ENCODE data around the gene MAP1S. TPM values are rescaled to one million over a fixed set of nuclear protein-coding genes. Genes with fewer than 3 reads are reported as not detected.
A peak's percentile ranks its signal among the peaks of the same experiment; 100 is the strongest.

MAP1S gene
- total RNA-seq, 1 experiment from 2014 or later = 51.4 TPM

DNA sequence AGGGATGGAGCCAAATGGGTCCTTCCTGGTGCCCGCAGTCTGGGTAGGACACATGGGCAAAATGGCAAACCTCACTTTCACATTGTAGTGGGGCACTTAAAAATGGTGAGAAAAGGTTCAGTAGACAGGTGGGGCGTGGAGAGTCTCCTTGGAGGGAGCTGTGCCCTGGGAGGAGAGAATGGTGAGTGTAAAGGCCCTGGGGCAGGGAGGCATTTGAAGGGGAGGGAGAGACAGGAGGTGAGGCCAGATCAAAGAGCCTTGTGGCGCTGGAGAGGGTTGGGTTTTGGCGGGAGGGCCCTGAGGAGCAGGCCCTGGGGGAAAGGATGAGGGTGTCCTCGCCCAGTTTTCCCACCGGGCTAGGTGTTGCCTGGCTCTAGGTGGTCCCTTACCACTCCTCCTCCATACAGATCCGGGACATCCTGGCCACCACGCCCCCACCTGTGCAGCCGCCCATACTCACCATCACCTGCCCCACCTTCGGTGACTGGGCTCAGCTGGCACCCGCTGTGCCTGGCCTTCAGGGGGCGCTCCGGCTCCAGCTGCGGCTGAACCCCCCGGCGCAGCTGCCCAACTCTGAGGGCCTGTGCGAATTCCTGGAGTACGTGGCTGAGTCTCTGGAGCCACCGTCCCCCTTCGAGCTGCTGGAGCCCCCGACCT lies 6.3 kb downstream of the MAP1S start:
- BruUV-seq (replicated peaks) = no TSS peak
- Histone ChIP-seq H3K9me3 (no peaks in the 10 kb centered on the region), H3K27me3 (replicated peaks; ENCODE audit: control insufficient read depth, insufficient read depth, low read length) (no peaks in the 10 kb centered on the region), H3K36me3 (ENCODE audit: control insufficient read depth, insufficient read depth, low read length) (no peaks in the 10 kb centered on the region; the same call in 1 of the 2 replicates), H3K4me1 (peaks cover 3% of the 10 kb centered on the region; the same call in 1 of the 2 replicates), H3K4me3 (ENCODE audit: low read depth, low read length) (no peak overlapping the region)
- ChIA-PET CTCF (interaction anchor here (1.0 kb wide), 1 partner anchor 21 kb away, joined by 3 read pairs; no protein-coding TSS in a partner anchor), POLR2A (no interaction called here)
- no peaks in the 10 kb centered on the region for H3K9me3 Mint-ChIP-seq (ENCODE audit: unreplicated experiment)
- no peak for DNase-seq
- H3K36me3 Mint-ChIP-seq (ENCODE audit: insufficient read depth, unreplicated experiment) = peaks cover 25% of the 10 kb centered on the region
- TF ChIP-seq CTCF (IDR thresholded peaks at IDR 0.05; ENCODE audit: insufficient read depth in 1 of 2, low read depth in 1 of 2, low read length in 1 of 2, severe bottlenecking in 1 of 2, unreplicated experiment in 1 of 2) = peak; percentile 4 to 25
- peaks cover under 1% of the 10 kb centered on the region for H3K4me1 Mint-ChIP-seq (ENCODE audit: low read depth, unreplicated experiment)
- no peaks in the 10 kb centered on the region for H3K27me3 Mint-ChIP-seq (ENCODE audit: insufficient read depth, unreplicated experiment)
- intact Hi-C loops (cut with micrococcal nuclease; ENCODE audit: unreplicated experiment) = no loop called here
- no peak overlapping the region for H3K27ac Mint-ChIP-seq (ENCODE audit: unreplicated experiment)
- no peak overlapping the region for H3K4me3 Mint-ChIP-seq (ENCODE audit: unreplicated experiment)

- DNase-seq = no peak
- Mint-ChIP-seq H3K36me3 (ENCODE audit: insufficient read depth, unreplicated experiment) (peaks cover 32% of the 10 kb centered on the region), H3K27me3 (ENCODE audit: insufficient read depth, unreplicated experiment) (no peaks in the 10 kb centered on the region), H3K4me1 (ENCODE audit: low read depth, unreplicated experiment) (no peaks in the 10 kb centered on the region), H3K9me3 (ENCODE audit: unreplicated experiment) (no peaks in the 10 kb centered on the region), H3K4me3 (ENCODE audit: unreplicated experiment) (no peak overlapping the region), H3K27ac (ENCODE audit: unreplicated experiment) (no peak overlapping the region)
- TF ChIP-seq CTCF (IDR thresholded peaks at IDR 0.05; ENCODE audit: insufficient read depth in 1 of 2, low read depth in 1 of 2, low read length in 1 of 2, severe bottlenecking in 1 of 2, unreplicated experiment in 1 of 2) = no peak
- Histone ChIP-seq H3K4me1 (no peaks in the 10 kb centered on the region), H3K36me3 (ENCODE audit: control insufficient read depth, insufficient read depth, low read length) (no peaks in the 10 kb centered on the region; the same call in 1 of the 2 replicates), H3K27me3 (replicated peaks; ENCODE audit: control insufficient read depth, insufficient read depth, low read length) (no peaks in the 10 kb centered on the region), H3K4me3 (ENCODE audit: low read depth, low read length) (no peak overlapping the region), H3K9me3 (no peaks in the 10 kb centered on the region)
- BruUV-seq (replicated peaks) = no TSS peak
- intact Hi-C loops (cut with micrococcal nuclease; ENCODE audit: unreplicated experiment) = no loop called here
- ChIA-PET POLR2A (interaction anchor here (0.6 kb wide), 1 partner anchor 282 kb away, joined by 3 read pairs; no protein-coding TSS in a partner anchor), CTCF (interaction anchor here (1.0 kb wide), 1 partner anchor 20 kb away, joined by 3 read pairs; no protein-coding TSS in a partner anchor)
Measured at GRCh38 chr19:17726136-17726741, 7.0 kb downstream of the MAP1S start.

GRCh38 chr19:17726964-17727773 lies 7.9 kb downstream of the MAP1S start:
- H3K9me3 Mint-ChIP-seq (ENCODE audit: unreplicated experiment) = no peaks in the 10 kb centered on the region
- no peak for TF ChIP-seq CTCF (IDR thresholded peaks at IDR 0.05; ENCODE audit: insufficient read depth in 1 of 2, low read depth in 1 of 2, low read length in 1 of 2, severe bottlenecking in 1 of 2, unreplicated experiment in 1 of 2)
- Histone ChIP-seq H3K36me3 (ENCODE audit: control insufficient read depth, insufficient read depth, low read length) (no peaks in the 10 kb centered on the region; the same call in 1 of the 2 replicates), H3K4me3 (ENCODE audit: low read depth, low read length) (no peak overlapping the region), H3K4me1 (no peaks in the 10 kb centered on the region), H3K9me3 (no peaks in the 10 kb centered on the region), H3K27me3 (replicated peaks; ENCODE audit: control insufficient read depth, insufficient read depth, low read length) (no peaks in the 10 kb centered on the region)
- no peak overlapping the region for H3K4me3 Mint-ChIP-seq (ENCODE audit: unreplicated experiment)
- ChIA-PET CTCF (no interaction called here), POLR2A (no interaction called here)
- no peak for DNase-seq
- H3K4me1 Mint-ChIP-seq (ENCODE audit: low read depth, unreplicated experiment) = no peaks in the 10 kb centered on the region
- H3K27ac Mint-ChIP-seq (ENCODE audit: unreplicated experiment) = no peak overlapping the region
- peaks cover 42% of the 10 kb centered on the region for H3K36me3 Mint-ChIP-seq (ENCODE audit: insufficient read depth, unreplicated experiment)
- no peaks in the 10 kb centered on the region for H3K27me3 Mint-ChIP-seq (ENCODE audit: insufficient read depth, unreplicated experiment)
- intact Hi-C loops (cut with micrococcal nuclease; ENCODE audit: unreplicated experiment) = no loop called here
- no TSS peak for BruUV-seq (replicated peaks)

Data from Caco-2 (cell line).